ENCODE results near the gene EFCAB5.
"Not testable (repeated sequence)": the region's sequence is repeated elsewhere in the genome, so short reads cannot be mapped to it uniquely, and the experiment has no call there.

The EFCAB5 gene

GRCh38 chr17:29941334-29941733 lies at the start of gene EFCAB5:
TSS of gene EFCAB5 (plus strand) at chr17:29941634. CDS start at chr17:29941797, 163 bp downstream.
- no peak for DNase-seq

- DNase-seq = no peak
These were observed 49.2 kb upstream of the EFCAB5 start for GRCh38 chr17:29892201-29892600.

GRCh38 chr17:29897136-29897535 lies 44.3 kb upstream of the EFCAB5 start:
- not testable (repeated sequence) for DNase-seq

- DNase-seq = no peak
These were observed 38.0 kb upstream of the EFCAB5 start for GRCh38 chr17:29903471-29903870.

GRCh38 chr17:29905086-29905878 lies 36.2 kb upstream of the EFCAB5 start:
- DNase-seq = no peak

- no peak for DNase-seq
These were observed 35.6 kb upstream of the EFCAB5 start for GRCh38 chr17:29905879-29906167.

- DNase-seq = no peak
These were observed 34.5 kb upstream of the EFCAB5 start for GRCh38 chr17:29906969-29907368.

- DNase-seq = no peak
These were observed 32.0 kb upstream of the EFCAB5 start for GRCh38 chr17:29909236-29910003.

GRCh38 chr17:29911641-29912177 lies 29.7 kb upstream of the EFCAB5 start:
- DNase-seq = no peak

- DNase-seq = no peak
These were observed 26.5 kb upstream of the EFCAB5 start for GRCh38 chr17:29914819-29915537.

- DNase-seq = no peak
These were observed 23.4 kb upstream of the EFCAB5 start for GRCh38 chr17:29918016-29918415.

GRCh38 chr17:29918922-29919856 lies 22.2 kb upstream of the EFCAB5 start:
- DNase-seq = no peak

GRCh38 chr17:29924786-29925185 lies 16.6 kb upstream of the EFCAB5 start:
- no peak for DNase-seq

- no peak for DNase-seq
These were observed 13.9 kb upstream of the EFCAB5 start for GRCh38 chr17:29927546-29927945.

- no peak for DNase-seq
These were observed 12.4 kb upstream of the EFCAB5 start for GRCh38 chr17:29929006-29929532.

GRCh38 chr17:29929533-29930408 lies 11.7 kb upstream of the EFCAB5 start, which contains the start of gene SSH2:
TSS of gene SSH2 (minus strand) at chr17:29930228. CDS start at chr17:29930000, 228 bp downstream.
- peak; percentile 93 for DNase-seq

GRCh38 chr17:29930409-29931010 lies 10.9 kb upstream of the EFCAB5 start:
- DNase-seq = no peak

- peak; percentile 78 for DNase-seq
These were observed 10.1 kb upstream of the EFCAB5 start for GRCh38 chr17:29931231-29931932.

- no peak for DNase-seq
These were observed 8.1 kb upstream of the EFCAB5 start for GRCh38 chr17:29933379-29933778.

- DNase-seq = not testable (repeated sequence)
These were observed 5.5 kb upstream of the EFCAB5 start for GRCh38 chr17:29935909-29936308.
